Trophoblast cell (in vitro differentiated cells and primary cell): ENCODE results near the gene PGAM2.

Experiments
- DNase-seq, 2 donors: peaks; one replicate each; pipeline ENCODE4 v3.0.0-alpha.2; 2016
- H2AFZ ChIP-seq: 2 replicates; pipeline ENCODE4 v1.6.1; 2013; ENCODE audit warnings: low read length, moderate library complexity, mild to moderate bottlenecking; ENCODE audit not compliant: insufficient read depth, poor library complexity
- H2AK5ac ChIP-seq: 2 replicates; pipeline ENCODE4 v1.6.1; 2013; ENCODE audit warnings: mild to moderate bottlenecking, low read length
- H2BK120ac ChIP-seq: 2 replicates; pipeline ENCODE4 v1.6.1; 2013; ENCODE audit warnings: low read length, mild to moderate bottlenecking, moderate library complexity; ENCODE audit not compliant: insufficient read depth, poor library complexity
- H2BK12ac ChIP-seq: 2 replicates; pipeline ENCODE4 v1.6.1; 2013; ENCODE audit warnings: mild to moderate bottlenecking, low read length, moderate library complexity
- H2BK5ac ChIP-seq: 2 replicates; pipeline ENCODE4 v1.6.1; 2013; ENCODE audit warnings: low read length, low read depth, moderate library complexity, mild to moderate bottlenecking; ENCODE audit not compliant: poor library complexity
- H3K14ac ChIP-seq: 2 replicates; pipeline ENCODE4 v1.6.1; 2013; ENCODE audit warnings: mild to moderate bottlenecking, low read length
- H3K18ac ChIP-seq: 2 replicates; pipeline ENCODE4 v1.6.1; 2013; ENCODE audit warnings: mild to moderate bottlenecking, low read length
- H3K23ac ChIP-seq: 2 replicates; pipeline ENCODE4 v1.6.1; 2013; ENCODE audit warnings: low read length
- H3K27ac ChIP-seq: 2 replicates; pipeline ENCODE4 v1.5.1; 2013; ENCODE audit warnings: low read depth, mild to moderate bottlenecking, inconsistent platforms, low read length, moderate library complexity
- H3K27me3 ChIP-seq: 2 replicates; pipeline ENCODE4 v1.6.1; 2013; ENCODE audit warnings: inconsistent platforms, mild to moderate bottlenecking, low read length, moderate library complexity; ENCODE audit not compliant: insufficient read depth
- H3K36me3 ChIP-seq, 2 experiments: 1 replicate in 1 of 2; 2 replicates in 1 of 2; pipeline ENCODE4 v1.6.1; 2013; ENCODE audit warnings: low read length in 2 of 2, mild to moderate bottlenecking in 2 of 2, moderate library complexity in 1 of 2; ENCODE audit not compliant: insufficient read depth in 2 of 2, control insufficient read depth in 1 of 2
- H3K4ac ChIP-seq: 2 replicates; pipeline ENCODE4 v1.6.1; 2013; ENCODE audit warnings: low read depth, mild to moderate bottlenecking, low read length, moderate library complexity
- H3K4me1 ChIP-seq, 2 experiments: 1 replicate in 1 of 2; 2 replicates in 1 of 2; pipeline ENCODE4 v1.6.1; 2013; ENCODE audit warnings: low read length in 2 of 2, mild to moderate bottlenecking in 2 of 2, moderate library complexity in 1 of 2; ENCODE audit not compliant: insufficient read depth in 2 of 2, control insufficient read depth in 1 of 2
- H3K4me2 ChIP-seq: 2 replicates; pipeline ENCODE4 v1.6.1; 2013; ENCODE audit warnings: inconsistent platforms, mild to moderate bottlenecking, low read length, moderate library complexity
- H3K4me3 ChIP-seq: 2 replicates; pipeline ENCODE4 v1.5.1; 2013; ENCODE audit warnings: mild to moderate bottlenecking, low read depth, low read length, inconsistent platforms
- H3K79me1 ChIP-seq: one replicate; pipeline ENCODE4 v1.6.1; 2013; ENCODE audit warnings: low read length
- H3K79me2 ChIP-seq: 2 replicates; pipeline ENCODE4 v1.6.1; 2013; ENCODE audit warnings: low read length, mild to moderate bottlenecking; ENCODE audit not compliant: control insufficient read depth, insufficient read depth, poor library complexity
- H3K9ac ChIP-seq: 2 replicates; pipeline ENCODE4 v1.6.1; 2013; ENCODE audit warnings: mild to moderate bottlenecking, low read length
- H3K9me3 ChIP-seq: 2 replicates; pipeline ENCODE4 v1.6.1; 2013; ENCODE audit warnings: low read depth, mild to moderate bottlenecking, control low read depth, inconsistent platforms, low read length; ENCODE audit not compliant: insufficient read depth
- H4K12ac ChIP-seq: 2 replicates; pipeline ENCODE4 v1.6.1; 2013; ENCODE audit warnings: low read depth, mild to moderate bottlenecking, low read length, moderate library complexity
- H4K8ac ChIP-seq: 2 replicates; pipeline ENCODE4 v1.6.1; 2013; ENCODE audit warnings: low read depth, mild to moderate bottlenecking, low read length, moderate library complexity
- H4K91ac ChIP-seq: one replicate; pipeline ENCODE4 v1.6.1; 2013; ENCODE audit warnings: low read depth, mild to moderate bottlenecking, low read length, moderate library complexity
- WGBS: extraction: QIAGEN DNeasy Blood & Tissue Kit; methylation state at CpG from one replicate; pipeline ENCODE4 v1.1.7; 2013; ENCODE audit warnings: missing lambda C conversion rate; ENCODE audit not compliant: insufficient read length, insufficient coverage; ENCODE audit errors: extremely low coverage; 5-methylcytosine and 5-hydroxymethylcytosine counted together

The PGAM2 gene

GRCh38 chr7:44084701-44085100 is 19.3 kb upstream of the PGAM2 start:
- Histone ChIP-seq H2AK5ac (no peak overlapping the region), H3K9me3 (no peaks in the 10 kb centered on the region), H3K4me2 (no peak overlapping the region), H3K14ac (no peak overlapping the region), H2AFZ (no peak overlapping the region), H3K79me2 (peaks cover 3% of the 10 kb centered on the region), H4K91ac (no peak overlapping the region), H3K23ac (no peak overlapping the region), H3K27me3 (no peaks in the 10 kb centered on the region), H3K18ac (no peak overlapping the region), H3K4me3 (no peak overlapping the region), H4K12ac (no peak overlapping the region), H3K4ac (no peak overlapping the region), H3K4me1 (no peaks in the 10 kb centered on the region), H3K36me3 (peaks cover 11% of the 10 kb centered on the region in 2 experiments), H4K8ac (no peak overlapping the region), H2BK5ac (no peak overlapping the region), H2BK12ac (no peak overlapping the region), H3K79me1 (peaks cover 7% of the 10 kb centered on the region), H2BK120ac (no peak overlapping the region), H3K27ac (no peak overlapping the region), H3K9ac (no peak overlapping the region)
- no CpG with 5 or more reads among the region's 4 CpGs for WGBS
- DNase-seq = no peak

DNA sequence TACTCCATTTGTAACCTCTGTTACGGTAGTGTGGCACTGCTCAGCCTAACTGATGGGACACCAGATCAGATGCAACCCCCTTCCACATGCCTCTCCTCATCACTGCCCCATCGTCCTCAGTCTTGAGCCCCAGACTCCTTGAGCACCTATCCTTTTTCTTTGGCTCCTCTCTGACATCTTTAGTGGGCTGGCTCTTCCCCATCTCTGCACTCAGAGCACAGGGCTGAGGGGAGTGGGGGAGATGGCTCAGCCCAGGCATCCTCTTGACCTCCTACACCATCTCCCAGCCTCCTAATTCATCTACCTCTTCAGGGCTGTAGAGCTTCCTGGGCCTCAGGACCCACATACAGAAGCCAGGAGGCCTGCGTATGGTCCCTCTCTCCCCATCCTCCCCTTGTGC is 18.4 kb upstream of the PGAM2 start:
- Histone ChIP-seq H2BK120ac (no peak overlapping the region), H3K14ac (no peak overlapping the region), H3K4me2 (no peak overlapping the region), H3K79me1 (peaks cover 7% of the 10 kb centered on the region), H3K27ac (no peak overlapping the region), H3K36me3 (peaks cover 17 to 18% of the 10 kb centered on the region in 2 experiments), H3K4me1 (no peaks in the 10 kb centered on the region), H3K9ac (no peak overlapping the region), H2AFZ (no peak overlapping the region), H2AK5ac (no peak overlapping the region), H3K18ac (no peak overlapping the region), H4K91ac (no peak overlapping the region), H3K27me3 (no peaks in the 10 kb centered on the region), H4K8ac (peak overlapping the region; percentile 30), H2BK12ac (no peak overlapping the region), H4K12ac (no peak overlapping the region), H3K79me2 (peaks cover 3% of the 10 kb centered on the region), H3K23ac (no peak overlapping the region), H2BK5ac (no peak overlapping the region), H3K9me3 (no peaks in the 10 kb centered on the region), H3K4ac (no peak overlapping the region), H3K4me3 (no peak overlapping the region)
- no CpG with 5 or more reads among the region's 3 CpGs for WGBS
- no peak for DNase-seq

- Histone ChIP-seq H3K9ac (peak overlapping the region; percentile 54), H3K9me3 (no peaks in the 10 kb centered on the region), H3K18ac (peak overlapping the region; percentile 14), H4K8ac (peak overlapping the region; percentile 82), H3K79me2 (peaks cover 3% of the 10 kb centered on the region), H3K4ac (no peak overlapping the region), H2BK120ac (peak overlapping the region; percentile 48), H3K79me1 (peaks cover 7% of the 10 kb centered on the region), H3K4me1 (no peaks in the 10 kb centered on the region), H4K12ac (peak overlapping the region; percentile 89), H3K27ac (no peak overlapping the region), H3K4me2 (peak overlapping the region; percentile 80), H3K27me3 (no peaks in the 10 kb centered on the region), H2BK12ac (peak overlapping the region; percentile 50), H2AK5ac (no peak overlapping the region), H2AFZ (peak overlapping the region; percentile 56), H2BK5ac (peak overlapping the region; percentile 77), H4K91ac (peak overlapping the region; percentile 70), H3K36me3 (peaks cover 26 to 29% of the 10 kb centered on the region in 2 experiments), H3K23ac (no peak overlapping the region), H3K4me3 (peak overlapping the region; percentile 73), H3K14ac (peak overlapping the region; percentile 84)
- WGBS = no CpG with 5 or more reads among the region's 54 CpGs
- DNase-seq = peak; percentile 99
Measured at GRCh38 chr7:44082541-44083207, 17.3 kb upstream of the PGAM2 start.

DNA sequence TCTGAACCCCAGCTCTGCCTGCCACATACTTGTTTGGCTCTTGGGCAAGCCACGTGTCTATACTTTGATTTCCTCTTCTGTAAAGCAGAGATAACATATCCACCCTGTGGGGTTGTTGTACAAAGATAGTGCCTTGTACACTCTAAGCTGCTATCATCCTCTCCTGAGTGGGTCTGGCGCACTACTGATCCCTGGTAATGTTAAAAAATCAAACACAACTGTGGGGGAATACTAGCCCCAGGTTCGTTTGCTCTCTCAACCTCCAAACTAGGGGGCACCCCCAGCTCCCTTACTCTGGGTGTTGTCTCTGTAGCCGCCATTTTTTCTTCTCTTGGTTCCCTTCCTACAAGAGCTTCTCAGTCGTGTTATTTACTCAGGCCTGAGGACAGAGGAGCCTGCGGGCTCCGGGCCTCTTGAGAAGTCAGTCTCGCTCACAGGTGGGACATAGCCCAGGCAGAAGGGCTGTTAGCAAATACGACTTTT is 15.9 kb upstream of the PGAM2 start:
- Histone ChIP-seq H3K4me2 (no peak overlapping the region), H3K27me3 (no peaks in the 10 kb centered on the region), H3K23ac (no peak overlapping the region), H3K79me2 (peaks cover 3% of the 10 kb centered on the region), H3K14ac (no peak overlapping the region), H3K27ac (no peak overlapping the region), H4K91ac (no peak overlapping the region), H2BK12ac (no peak overlapping the region), H2BK120ac (no peak overlapping the region), H3K36me3 (peaks cover 36 to 42% of the 10 kb centered on the region in 2 experiments), H3K9me3 (no peaks in the 10 kb centered on the region), H3K4me1 (no peaks in the 10 kb centered on the region), H3K4me3 (no peak overlapping the region), H4K8ac (no peak overlapping the region), H3K9ac (no peak overlapping the region), H4K12ac (no peak overlapping the region), H3K4ac (no peak overlapping the region), H3K18ac (no peak overlapping the region), H2AK5ac (no peak overlapping the region), H2AFZ (no peak overlapping the region), H2BK5ac (no peak overlapping the region), H3K79me1 (peaks cover 7% of the 10 kb centered on the region)
- no CpG with 5 or more reads among the region's 9 CpGs for WGBS
- peak in 1 of 2 donors; percentile 34 for DNase-seq
